HG03108 (cell line): ENCODE measurements around the gene H3-3A.

Experiments used
- ATAC-seq: cut with Tn5 transposase; IDR thresholded peaks from one replicate; pipeline ENCODE4 v1.9.1; 2021; ENCODE audit warnings: moderate library complexity; ENCODE audit not compliant: unreplicated experiment

Gene H3-3A

DNA sequence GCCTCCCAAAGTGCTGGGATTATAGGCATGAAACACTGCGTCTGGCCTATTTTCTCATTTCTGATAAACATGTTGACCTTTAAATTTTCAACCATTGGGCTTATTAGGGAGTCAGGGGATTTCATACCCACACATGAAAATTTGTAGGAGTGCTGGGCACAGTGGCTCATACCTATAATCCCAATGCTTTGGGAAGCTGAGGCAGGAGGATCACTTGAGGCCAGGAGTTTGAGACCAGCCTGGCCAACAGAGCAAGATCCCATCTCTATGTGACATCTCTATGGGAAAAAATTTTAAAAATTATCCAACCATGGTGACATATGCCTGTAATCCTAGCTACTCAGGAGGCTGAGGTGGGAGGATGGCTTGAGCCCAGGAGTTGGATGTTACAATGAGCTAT lies 10.5 kb upstream of the H3-3A start:
- ATAC-seq = no peak

DNA sequence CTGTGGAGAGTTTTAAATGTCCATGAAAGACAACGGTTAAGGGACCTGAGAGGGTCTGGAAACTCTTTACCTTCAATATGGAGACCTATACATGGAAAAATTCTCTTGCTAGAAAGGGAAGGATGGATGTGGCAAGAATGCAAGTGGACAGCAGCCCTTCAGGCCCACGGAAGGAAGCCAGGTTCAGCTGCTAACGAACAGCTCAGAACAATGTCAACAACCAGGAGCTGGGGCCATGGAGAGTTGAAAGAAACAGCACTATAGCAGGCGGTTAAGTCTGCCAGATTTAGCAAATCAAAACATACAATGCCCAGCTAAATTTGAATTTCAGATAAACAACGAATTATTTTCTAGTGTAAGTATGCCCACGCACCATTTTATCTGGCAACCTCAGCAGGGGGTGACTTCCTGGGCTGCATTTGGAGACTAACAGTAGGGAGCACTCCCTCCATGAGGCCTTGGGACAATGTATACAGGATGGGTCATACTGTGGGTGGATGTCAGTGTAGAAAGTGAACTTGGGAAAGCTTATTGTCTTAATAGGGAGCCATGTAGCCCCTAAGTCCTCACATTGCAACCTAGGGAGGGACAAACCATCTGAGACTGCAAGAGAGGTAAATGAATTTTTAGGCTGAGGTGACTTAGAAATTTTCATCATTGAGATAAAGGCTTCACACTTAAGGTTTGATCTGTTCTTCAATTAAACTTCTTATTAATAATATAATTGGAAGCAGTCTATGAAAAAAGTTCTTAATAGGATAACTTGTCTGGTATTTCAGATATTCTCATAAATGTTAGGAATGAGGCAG lies 7.8 kb upstream of the H3-3A start:
- no peak for ATAC-seq

GRCh38 chr1:226059709-226060108 lies 2.8 kb upstream of the H3-3A start:
- ATAC-seq = no peak

DNA sequence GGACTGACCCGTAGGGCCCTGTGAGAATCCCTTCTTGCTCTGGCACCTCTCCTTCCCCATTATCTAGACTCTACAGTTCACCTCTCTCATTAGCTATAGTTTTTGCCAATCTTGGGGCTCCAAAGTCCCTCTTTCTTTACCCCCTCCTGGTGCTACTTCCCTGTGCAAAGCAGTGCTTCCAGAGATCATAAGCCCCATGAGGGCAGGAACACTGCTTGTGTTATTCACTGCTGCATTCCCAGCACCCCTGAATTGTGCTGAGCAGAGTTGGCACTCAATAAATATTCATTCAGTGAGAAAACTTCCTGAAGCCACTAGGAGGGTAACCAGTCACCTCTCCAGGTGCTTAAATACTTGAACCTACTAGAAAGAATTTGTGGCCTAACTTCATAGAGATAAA lies 2.1 kb upstream of the H3-3A start:
- no peak for ATAC-seq

DNA sequence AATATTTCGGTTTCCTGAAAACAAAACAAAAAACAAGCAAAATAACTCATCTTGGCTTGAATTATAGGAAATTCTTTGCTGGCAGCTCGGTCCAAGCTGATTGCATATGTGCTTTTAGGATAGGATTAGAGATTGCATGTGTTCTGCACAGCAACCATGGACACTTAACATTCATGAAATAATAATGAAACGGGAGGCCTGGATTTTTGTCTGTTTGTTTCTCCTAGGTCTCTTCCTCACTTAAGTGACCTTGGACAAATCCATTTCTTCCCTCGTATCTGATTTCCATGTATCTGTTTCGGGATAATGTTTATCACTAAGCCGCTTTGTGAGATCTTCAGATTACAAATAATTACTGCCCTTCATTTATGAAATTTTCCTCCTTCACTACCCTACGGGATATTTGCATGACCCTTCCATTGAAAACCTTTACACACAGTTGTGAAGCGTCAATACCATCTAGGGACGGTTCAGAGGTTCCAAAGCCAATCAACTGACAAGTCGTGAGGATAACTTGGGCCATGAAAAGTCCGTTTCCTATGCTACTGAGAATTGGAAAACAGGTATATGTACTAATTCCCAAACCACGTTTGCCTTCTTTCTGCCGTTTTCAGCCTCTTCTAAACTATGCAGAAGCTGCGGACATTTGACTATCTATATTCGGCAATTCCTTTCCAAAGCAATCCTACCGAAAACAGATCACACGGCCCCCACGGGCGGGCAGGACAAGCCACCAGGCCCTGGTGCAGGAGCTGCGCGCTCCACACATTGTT lies 1.3 kb upstream of the H3-3A start:
- no peak for ATAC-seq

GRCh38 chr1:226061841-226062557 lies 517 bp upstream of the H3-3A start:
- peak; percentile 33 for ATAC-seq

- peak; percentile 5 for ATAC-seq
These were observed 884 bp downstream of the H3-3A start for GRCh38 chr1:226063224-226063976.

DNA sequence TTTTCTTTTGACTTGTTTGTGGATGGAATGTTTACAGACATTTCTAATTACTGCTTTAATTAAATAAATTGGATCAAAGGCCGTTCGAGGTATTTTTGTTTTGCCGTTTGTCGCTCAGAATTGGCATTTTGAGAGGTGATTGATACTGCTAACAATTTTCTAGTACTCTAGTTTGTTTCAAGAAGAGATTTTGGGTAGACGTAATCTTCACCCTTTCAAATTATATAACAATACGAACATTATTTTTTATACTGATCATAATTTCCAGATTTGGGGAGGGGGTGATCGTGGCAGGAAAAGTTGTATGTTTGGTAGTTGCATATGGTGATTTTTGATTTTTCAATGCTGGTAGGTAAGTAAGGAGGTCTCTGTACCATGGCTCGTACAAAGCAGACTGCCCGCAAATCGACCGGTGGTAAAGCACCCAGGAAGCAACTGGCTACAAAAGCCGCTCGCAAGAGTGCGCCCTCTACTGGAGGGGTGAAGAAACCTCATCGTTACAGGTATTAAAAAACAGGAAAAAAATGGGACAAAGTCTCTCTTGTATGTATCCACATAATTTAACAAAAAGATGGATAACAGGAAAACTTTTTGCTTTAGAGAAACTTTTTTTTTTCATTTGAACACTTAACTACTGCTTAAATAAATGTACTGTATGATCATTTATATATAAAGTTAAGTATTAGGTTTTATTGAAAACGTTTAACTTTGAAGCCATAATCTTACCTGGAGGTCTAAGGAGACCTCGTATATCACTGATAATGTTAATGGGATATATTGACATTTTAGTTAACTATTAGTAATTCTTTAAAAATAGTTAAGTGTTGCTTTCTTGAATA lies 1.7 kb downstream of the H3-3A start:
- ATAC-seq = no peak

DNA sequence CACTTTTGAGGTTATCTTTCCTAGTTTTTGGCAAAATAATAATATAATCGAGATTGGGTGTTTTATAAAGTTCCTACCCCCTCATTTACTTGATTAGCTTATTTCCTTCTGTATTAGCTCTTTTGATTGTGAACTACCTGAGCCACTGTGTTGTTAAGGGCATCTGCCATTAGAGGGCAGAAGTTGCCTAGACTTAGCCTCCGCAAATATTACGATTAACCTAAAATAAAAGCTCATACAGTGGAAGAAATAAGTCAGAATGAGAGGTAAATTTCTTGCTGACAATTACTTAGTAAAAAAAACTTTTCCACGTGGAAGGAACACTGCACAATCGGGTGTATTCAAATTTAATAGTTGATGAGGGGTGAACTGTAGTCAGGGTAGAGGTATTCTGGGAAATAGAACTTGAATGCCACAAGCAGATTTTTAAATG lies 2.3 kb downstream of the H3-3A start:
- no peak for ATAC-seq

DNA sequence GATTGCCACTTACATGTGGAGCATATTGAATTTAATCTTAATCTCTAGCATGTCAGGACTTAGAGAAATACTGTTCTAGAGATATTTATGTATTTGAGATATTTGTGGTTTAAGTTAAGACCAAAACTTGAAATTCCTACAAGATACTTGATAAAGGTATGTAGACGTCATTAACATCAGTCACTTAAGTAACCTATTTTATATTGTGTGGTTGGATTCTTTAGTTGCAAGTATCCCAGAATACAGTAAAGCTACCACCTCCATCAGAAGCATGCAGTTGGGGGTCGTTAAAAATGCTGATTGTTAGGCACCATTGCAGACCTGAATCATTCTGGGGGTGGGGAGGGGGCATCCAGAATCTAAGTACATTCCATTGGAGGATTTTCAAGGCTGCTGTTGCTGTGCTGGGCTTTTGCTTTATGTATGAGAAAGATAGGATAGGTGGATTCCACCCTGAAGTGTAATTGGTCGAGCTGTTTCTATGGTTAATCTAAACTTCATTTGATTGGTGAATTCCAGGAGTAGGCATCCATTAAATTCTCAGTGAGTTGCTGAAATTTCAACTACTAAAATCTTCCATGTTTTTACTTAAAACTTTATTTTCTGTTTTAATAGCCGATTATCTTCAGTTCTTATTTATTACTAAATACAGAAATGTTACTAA lies 4.0 kb downstream of the H3-3A start:
- ATAC-seq = no peak

DNA sequence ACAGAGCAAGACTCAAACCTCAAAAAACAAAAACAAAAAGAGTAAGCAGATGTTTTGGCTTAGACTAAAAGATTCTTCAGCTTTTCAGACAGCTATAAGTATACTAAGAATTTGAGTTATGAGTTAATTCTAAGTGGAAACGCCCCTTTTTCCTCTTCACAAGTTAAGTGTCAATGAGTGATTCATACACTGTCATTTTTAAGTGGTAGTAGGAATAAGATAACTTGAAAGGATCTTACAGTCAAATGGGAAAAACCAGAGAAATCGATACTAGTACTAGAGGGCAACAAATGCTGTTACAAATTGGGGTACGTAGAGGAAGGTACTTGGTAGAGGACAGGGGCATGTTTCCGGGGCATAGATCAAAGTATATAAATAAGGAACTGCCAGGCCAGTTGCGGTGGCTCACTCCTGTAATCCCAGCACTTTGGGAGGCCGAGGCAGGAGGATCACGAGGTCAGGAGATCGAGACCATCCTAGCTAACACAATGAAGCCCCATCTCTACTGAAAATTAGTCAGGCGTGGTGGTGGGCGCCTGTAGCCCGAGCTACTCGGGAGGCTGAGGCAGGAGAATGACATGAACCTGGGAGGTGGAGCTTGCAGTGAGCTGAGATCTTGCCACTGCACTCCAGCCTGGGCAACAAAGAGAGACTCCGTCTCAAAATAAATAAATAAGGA lies 7.4 kb downstream of the H3-3A start:
- ATAC-seq = no peak

GRCh38 chr1:226072347-226072746 lies 9.8 kb downstream of the H3-3A start:
- no peak for ATAC-seq

DNA sequence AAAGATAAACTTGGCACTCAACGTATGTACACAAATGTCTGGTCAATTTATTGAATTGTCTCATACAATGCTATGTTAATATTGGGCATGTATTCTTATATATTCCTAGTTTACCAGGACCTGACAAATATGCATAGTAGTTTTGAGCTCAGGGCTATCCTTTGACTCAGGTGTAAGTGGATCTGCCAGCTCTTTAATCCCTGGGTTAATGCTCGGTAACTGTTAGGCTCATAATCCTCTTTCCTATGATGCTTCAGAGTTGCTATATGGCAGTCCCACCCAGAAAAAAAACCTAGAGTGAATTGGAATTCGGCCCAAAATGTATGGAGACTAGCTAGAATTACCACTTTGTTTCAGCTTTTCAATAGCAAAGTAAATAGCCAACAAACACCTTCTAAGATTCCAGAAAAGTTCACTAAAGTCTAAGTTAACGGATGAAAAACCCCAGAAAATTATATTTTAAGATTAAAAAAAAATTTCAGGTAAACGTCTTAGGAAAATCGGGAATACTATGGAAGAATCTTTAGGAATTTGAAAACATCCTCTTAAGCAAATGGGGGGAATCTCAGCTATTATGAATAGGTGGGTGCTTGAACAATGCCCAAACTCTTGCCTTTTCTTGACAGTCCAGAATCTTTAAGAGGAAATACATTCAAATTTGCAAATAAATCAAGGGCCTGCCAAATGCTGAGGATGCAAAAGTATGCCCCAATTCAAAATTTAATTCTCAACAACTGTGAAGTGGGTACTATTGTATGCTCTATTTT lies 10.9 kb downstream of the H3-3A start:
- no peak for ATAC-seq

- no peak for ATAC-seq
These were observed 11.5 kb downstream of the H3-3A start for GRCh38 chr1:226074046-226074445.

DNA sequence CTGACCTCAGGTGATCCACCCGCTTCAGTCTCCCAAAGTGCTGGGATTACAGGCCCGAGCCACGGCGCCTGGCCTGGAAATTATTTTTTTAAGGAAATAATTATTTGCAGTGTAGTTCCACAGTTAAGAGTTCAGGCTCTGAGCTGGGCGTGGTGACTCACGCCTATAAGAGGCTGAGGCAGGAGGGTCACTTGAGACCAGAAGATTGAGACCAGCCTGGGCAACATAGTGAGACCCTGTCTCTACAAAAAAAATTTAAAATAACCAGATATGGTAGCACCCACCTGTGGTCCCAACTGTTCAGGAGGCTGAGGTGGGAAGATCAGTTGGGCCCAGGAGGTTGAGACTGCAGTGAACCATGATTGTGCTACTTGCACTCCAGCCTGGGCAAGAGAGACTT lies 13.9 kb downstream of the H3-3A start:
- no peak for ATAC-seq

- no peak for ATAC-seq
These were observed 15.9 kb downstream of the H3-3A start for GRCh38 chr1:226078374-226078773.

DNA sequence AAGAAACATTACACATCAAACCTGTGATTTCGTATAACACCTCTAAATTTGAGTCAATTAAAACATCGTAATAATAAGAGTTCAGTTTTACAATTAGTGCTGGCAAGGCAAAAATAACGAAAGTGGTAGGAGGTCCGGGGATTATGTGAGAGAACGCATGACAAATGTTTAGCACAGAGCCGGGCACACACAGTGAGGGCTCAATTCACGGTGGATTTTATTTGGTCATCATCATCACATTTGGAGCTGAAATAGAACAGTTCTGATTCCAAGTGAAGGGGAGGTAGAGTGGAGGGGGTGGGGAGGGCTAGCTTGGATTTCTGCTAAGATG lies 20.0 kb downstream of the H3-3A start:
- no peak for ATAC-seq

DNA sequence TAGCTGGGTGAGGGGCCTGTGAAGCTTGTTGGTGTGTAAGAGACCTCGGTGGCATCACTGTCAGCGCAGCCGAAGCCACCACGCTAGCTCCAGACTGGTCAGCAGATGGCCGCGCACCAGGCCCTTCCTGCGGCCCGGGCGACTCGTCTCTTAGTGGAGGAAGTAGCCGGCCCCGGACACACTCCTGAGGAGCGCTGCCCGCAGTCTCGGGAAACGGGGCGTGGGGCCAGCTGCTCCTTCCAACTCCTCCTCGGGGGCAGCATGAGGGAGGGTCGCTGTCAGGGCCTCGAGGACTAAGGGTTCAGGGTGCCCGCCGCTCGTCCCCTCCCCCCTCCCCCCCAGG lies 20.4 kb downstream of the H3-3A start:
- peak; percentile 10 for ATAC-seq
